K562 (cell line): ENCODE results near the gene RAI1. TPM values are rescaled to one million over a fixed set of nuclear protein-coding genes. Genes with fewer than 3 reads are reported as not detected.

Experiments
- ATAC-seq: fragments of 200-7000 bp; cut with Tn5 transposase; 3 replicates; pipeline ENCODE4 v1.9.1; 2020; ENCODE audit warnings: moderate library complexity
- BruUV-seq: library from RNA; stranded (reverse); fragments of 400-500 nt; replicated peaks from 2 replicates; lab custom pipeline; 2021; lab: Mats Ljungman, UMichigan
- CTCF ChIA-PET: fragments of 300-600 bp; formaldehyde crosslinking; extraction: SDS; loops from one replicate; lab custom pipeline; 2021; ENCODE audit warnings: low intra/inter-chr PET ratio; lab: Yijun Ruan, JAX
- POLR2A ChIA-PET: fragments of 300-600, 350-650 bp; sonication (Branson Sonifier 250); formaldehyde crosslinking; extraction: SDS; loops from one replicate; lab custom pipeline; 2021; ENCODE audit warnings: antibody characterized with exemption, inconsistent platforms; lab: Yijun Ruan, JAX
- DNase-seq, 4 experiments: peaks; one replicate each; pipeline versions ENCODE4 v3.0.0 to v3.0.0-alpha.2; 2011 to 2018; ENCODE audit warnings: low spot score in 3 of 4, mixed read lengths in 3 of 4; ENCODE audit errors: extremely low read depth in 1 of 4
- FAIRE-seq: peaks from 2 replicates; lab custom pipeline; 2011; peaks lifted over from hg19 to GRCh38; lab: Jason Lieb, UNC
- H2AFZ ChIP-seq: 2 replicates; pipeline ENCODE4 v1.6.0; 2011; ENCODE audit warnings: low read depth, low read length, control low read depth, inconsistent platforms
- H3K27ac ChIP-seq: fragments of 200-600 bp; 3 replicates; pipeline ENCODE4 v1.8.0; 2011; ENCODE audit warnings: low read depth, mild to moderate bottlenecking, control low read depth, inconsistent platforms, low read length, moderate library complexity, mixed read lengths; ENCODE audit errors: extremely low read depth
- H3K27me3 ChIP-seq, 2 experiments: fragments of 300-600 bp in 1 of 2; 2 replicates in 1 of 2; 3 replicates in 1 of 2; pipeline versions ENCODE4 v1.6.0 to v1.8.0; 2011; ENCODE audit warnings: inconsistent platforms in 2 of 2, low read length in 2 of 2, mild to moderate bottlenecking in 1 of 2, mixed read lengths in 1 of 2, moderate library complexity in 1 of 2; ENCODE audit not compliant: control insufficient read depth in 2 of 2, insufficient read depth in 2 of 2
- H3K36me3 ChIP-seq: fragments of 300-600 bp; 3 replicates; pipeline ENCODE4 v1.8.0; 2011; ENCODE audit warnings: mild to moderate bottlenecking, low read length, inconsistent platforms; ENCODE audit not compliant: control insufficient read depth, insufficient read depth
- H3K4me1 ChIP-seq, 2 experiments: fragments of 200-600 bp in 1 of 2; replicated peaks in 1 of 2; 2 replicates in 1 of 2; 3 replicates in 1 of 2; pipeline versions ENCODE4 v1.5.1 to v1.8.0; 2011; ENCODE audit warnings: inconsistent platforms in 2 of 2, low read length in 2 of 2, mild to moderate bottlenecking in 1 of 2, mixed read lengths in 1 of 2, moderate library complexity in 1 of 2; ENCODE audit not compliant: control insufficient read depth in 2 of 2, insufficient read depth in 2 of 2
- H3K4me2 ChIP-seq: 2 replicates; pipeline ENCODE4 v1.6.1; 2011; ENCODE audit warnings: low read length, control low read depth, inconsistent platforms, mixed read lengths; ENCODE audit not compliant: insufficient read depth
- H3K4me3 ChIP-seq: fragments of 200-600 bp; sonication (generic), shearing (Covaris generic); 2 replicates; pipeline ENCODE4 v1.5.1; 2016; ENCODE audit warnings: control low read depth, inconsistent platforms
- H3K79me2 ChIP-seq: fragments of 200-600 bp; 3 replicates; pipeline ENCODE4 v1.8.0; 2011; ENCODE audit warnings: low read length, inconsistent platforms; ENCODE audit not compliant: control insufficient read depth, insufficient read depth
- H3K9ac ChIP-seq, 2 experiments: 2 replicates each; pipeline versions ENCODE4 v1.6.0 to v1.6.1; 2011; ENCODE audit warnings: low read depth in 2 of 2, low read length in 2 of 2, control low read depth in 1 of 2, inconsistent platforms in 1 of 2, mild to moderate bottlenecking in 1 of 2, mixed read lengths in 1 of 2; ENCODE audit not compliant: insufficient read depth in 1 of 2
- H3K9me1 ChIP-seq: one replicate; pipeline ENCODE4 v1.6.0; 2011; ENCODE audit warnings: inconsistent platforms, mild to moderate bottlenecking, low read length, moderate library complexity; ENCODE audit not compliant: control insufficient read depth, insufficient read depth
- H3K9me3 ChIP-seq: replicated peaks from 2 replicates; pipeline ENCODE4 v1.5.1; 2011; ENCODE audit warnings: low read depth, low read length, inconsistent platforms; ENCODE audit not compliant: control insufficient read depth, insufficient read depth
- H4K20me1 ChIP-seq: replicated peaks from 2 replicates; pipeline ENCODE4 v1.6.1; 2011; ENCODE audit warnings: low read length, inconsistent platforms, mixed read lengths; ENCODE audit not compliant: control insufficient read depth, insufficient read depth
- ADNP ChIP-seq: fragments of 200-800 bp; sonication (Bioruptor generic); IDR thresholded peaks from 2 replicates; pipeline ENCODE4 v1.6.1; 2016; ENCODE audit warnings: missing genetic modification characterization, missing compliant biosample characterization
- ATF7 ChIP-seq: fragments of 450-650 bp; IDR thresholded peaks from 2 replicates; pipeline ENCODE4 v1.7.1; 2014; ENCODE audit warnings: mild to moderate bottlenecking, moderate library complexity
- C11orf30 ChIP-seq: fragments of 450-650 bp; IDR thresholded peaks from 2 replicates; pipeline ENCODE4 v1.6.1; 2016; ENCODE audit warnings: low read depth, mild to moderate bottlenecking
- EP300 ChIP-seq: IDR thresholded peaks from 2 replicates; pipeline ENCODE4 v1.6.1; 2012; ENCODE audit warnings: low read length, improper control_type of control experiment
- HNRNPL ChIP-seq: fragments of 200-400 bp; formaldehyde crosslinking; IDR thresholded peaks from 2 replicates; pipeline ENCODE4 v1.6.1; 2017; ENCODE audit warnings: low read depth, mild to moderate bottlenecking, low read length
- KLF10 ChIP-seq: fragments of 250-450 bp; sonication (Bioruptor Pico); IDR thresholded peaks from 2 replicates; pipeline ENCODE4 v1.6.1; 2021; ENCODE audit warnings: matching md5 sums
- L3MBTL2 ChIP-seq: fragments of 450-650 bp; IDR thresholded peaks from 2 replicates; pipeline ENCODE4 v1.6.1; 2016; ENCODE audit warnings: mild to moderate bottlenecking, moderate library complexity
- LARP7 ChIP-seq: fragments of 450-650 bp; IDR thresholded peaks from 2 replicates; pipeline ENCODE4 v1.6.1; 2016
- MAX ChIP-seq: sonication (generic); formaldehyde crosslinking; IDR thresholded peaks from 2 replicates; pipeline ENCODE4 v1.9.0; 2022; ENCODE audit warnings: mild to moderate bottlenecking, missing genetic modification reagents
- MLX ChIP-seq, 2 experiments: fragments of 450-650 bp in 1 of 2; sonication (generic) in 1 of 2; formaldehyde crosslinking; conservative IDR thresholded peaks; 2 replicates each; pipeline versions ENCODE4 v1.4.0 to v1.8.1; 2020 to 2022; ENCODE audit warnings: mild to moderate bottlenecking in 1 of 2, missing genetic modification reagents in 1 of 2
- MXD1 ChIP-seq: fragments of 250-450 bp; sonication (Bioruptor Pico); IDR thresholded peaks from 2 replicates; pipeline ENCODE4 v1.8.0; 2021; ENCODE audit warnings: borderline replicate concordance, mild to moderate bottlenecking, moderate library complexity; ENCODE audit not compliant: poor library complexity, severe bottlenecking
- NFIC ChIP-seq: fragments of 450-650 bp; IDR thresholded peaks from 2 replicates; pipeline ENCODE4 v1.6.1; 2017; ENCODE audit warnings: mild to moderate bottlenecking, inconsistent platforms
- PHB2 ChIP-seq: fragments of 450-650 bp; IDR thresholded peaks from 2 replicates; pipeline ENCODE4 v1.6.1; 2017; ENCODE audit warnings: low read depth
- RBFOX2 ChIP-seq: fragments of 200-400 bp; formaldehyde crosslinking; IDR thresholded peaks from 2 replicates; pipeline ENCODE4 v1.6.1; 2017; ENCODE audit warnings: low read depth, mild to moderate bottlenecking, low read length, moderate library complexity
- SAFB2 ChIP-seq: fragments of 200-400 bp; formaldehyde crosslinking; IDR thresholded peaks from 2 replicates; pipeline ENCODE4 v1.6.1; 2018; ENCODE audit warnings: borderline replicate concordance, low read length, low read depth, moderate library complexity; ENCODE audit not compliant: severe bottlenecking
- TEAD4 ChIP-seq, 2 experiments: sonication (generic) in 1 of 2; formaldehyde crosslinking in 1 of 2; IDR thresholded peaks; 2 replicates each; pipeline versions ENCODE4 v1.6.1 to v1.8.0; 2012 to 2022; ENCODE audit warnings: borderline replicate concordance in 1 of 2, inconsistent platforms in 1 of 2, low read length in 1 of 2, mild to moderate bottlenecking in 1 of 2, missing genetic modification reagents in 1 of 2
- ZNF444 ChIP-seq: fragments of 250-450 bp; sonication (Bioruptor Pico); IDR thresholded peaks from 2 replicates; pipeline ENCODE4 v1.4.0; 2020; ENCODE audit warnings: mild to moderate bottlenecking, moderate library complexity
- ZSCAN32 ChIP-seq: fragments of 450-650 bp; formaldehyde crosslinking; IDR thresholded peaks from 2 replicates; pipeline ENCODE4 v1.4.0; 2020; ENCODE audit warnings: mild to moderate bottlenecking, moderate library complexity
- WGBS: fragments of 100-300 bp; shearing (Covaris generic); methylation state at CpG from one replicate; pipeline ENCODE4 v1.1.6; 2016; ENCODE audit warnings: low coverage, mixed read lengths; ENCODE audit not compliant: insufficient coverage; ENCODE audit errors: missing lambda C conversion rate; 5-methylcytosine and 5-hydroxymethylcytosine counted together
- in situ Hi-C: fragments of 300-500 bp; cut with MboI; formaldehyde crosslinking; loops from 4 replicates; pipeline ENCODE4 v1.15.0; 2018; ENCODE audit warnings: inconsistent platforms, mixed read lengths
- intact Hi-C: fragments of 100-400 bp; cut with micrococcal nuclease; formaldehyde crosslinking; loops from 2 replicates; pipeline ENCODE4 v1.14.2; 2022
- polyA plus RNA-seq, 8 experiments: library from polyadenylated mRNA; depleted of rRNA in 4 of 8; stranded (reverse) in 5 of 8; unstranded in 3 of 8; fragments of >200 nt; fragmentation: Nextera tagmentation in 2 of 8; fragmentation: Illumina TruSeq in 1 of 8; extraction: Ambion mirVana in 2 of 8; extraction: Trizol in 1 of 8; gene quantifications; 2 replicates each; pipeline versions ENCODE4 v1.2.1 to v1.2.3, GENCODE V29; 2011 to 2014; ENCODE audit warnings: inconsistent platforms in 1 of 8, missing spikeins in 1 of 8
- total RNA-seq, 7 experiments: library from RNA; depleted of rRNA in 6 of 7; stranded (reverse); fragments of >200 nt in 6 of 7; fragmentation: Illumina TruSeq in 2 of 7; extraction: Trizol in 2 of 7; gene quantifications; 2 replicates each; pipeline versions ENCODE4 v1.2.1 to v1.2.3, GENCODE V29; 2011 to 2021; ENCODE audit warnings: low replicate concordance in 1 of 7
- TF ChIP-seq, protein P1 (sequence below): sonication (generic); formaldehyde crosslinking; IDR thresholded peaks from 2 replicates; pipeline ENCODE4 v1.8.0; 2022; ENCODE audit warnings: missing genetic modification reagents, mild to moderate bottlenecking, moderate library complexity, borderline replicate concordance

Gene RAI1
- total and polyA plus RNA-seq, 9 of the 15 experiments (the other 6 are each of a cell fraction or from before 2014, with no cell fraction given), result 0.68 to 19.9 (median 5.5) TPM

- Histone ChIP-seq H3K9me3 (no peaks in the 10 kb centered on the region), H4K20me1 (peaks cover 49% of the 10 kb centered on the region), H3K27me3 (no peaks in the 10 kb centered on the region), H3K4me3 (peak overlapping the region; percentile 52), H3K9ac (peak overlapping the region; percentile 75 to 92), H3K9me1 (peaks cover 4% of the 10 kb centered on the region), H3K27ac (peak overlapping the region; percentile 86), H2AFZ (no peak overlapping the region), H3K4me1 (peaks cover 81 to 89% of the 10 kb centered on the region in 2 experiments), H3K79me2 (peaks cover 89% of the 10 kb centered on the region), H3K4me2 (peak overlapping the region; percentile 85), H3K36me3 (peaks cover 71% of the 10 kb centered on the region; the same call in 2 of the 3 replicates)
- in situ Hi-C loops, result no loop called here
- CTCF ChIA-PET, result no interaction called here
- FAIRE-seq (peak; percentile 65), ATAC-seq (no peak), DNase-seq (peak in 1 of 4 experiments; percentile 51)
- POLR2A ChIA-PET, result interaction anchor here (0.7 to 1.2 kb wide), 5 partner anchors 9 to 45 kb away, joined by 3 to 5 read pairs (median 3); no protein-coding TSS in a partner anchor
- intact Hi-C loops, result loop anchor here (2.0 to 10.0 kb wide), 2 partner anchors 15 to 137 kb away; partner anchors contain the start of genes RAI1 and SREBF1
- WGBS, result 0% methylated on average over 1 of the region's 1 CpG
- no TSS peak for BruUV-seq
- TF ChIP-seq ATF7 (no peak), L3MBTL2 (no peak), C11orf30 (no peak), MLX (CRISPR knock-in tag; conservative IDR thresholded peaks at IDR 0.05) (no peak), RBFOX2 (peak; percentile 30; the same call in 1 of the 2 replicates), ZNF444 (CRISPR knock-in tag) (no peak), LARP7 (no peak), ADNP (tag) (no peak), KLF10 (no peak), NFIC (peak; percentile 27; the same call in 1 of the 2 replicates), TEAD4 (IDR thresholded peaks at IDR 0.05; ENCODE audit: low read length) (no peak), TEAD4 (CRISPR knock-in tag; IDR thresholded peaks at IDR 0.05; ENCODE audit: borderline replicate concordance) (no peak), SAFB2 (no peak), PHB2 (no peak), ZSCAN32 (CRISPR knock-in tag) (no peak), EP300 (no peak), MXD1 (CRISPR knock-in tag) (no peak), MAX (peak; percentile 10; the same call in 1 of the 2 replicates), HNRNPL (no peak)
- TF ChIP-seq, protein P1, sequence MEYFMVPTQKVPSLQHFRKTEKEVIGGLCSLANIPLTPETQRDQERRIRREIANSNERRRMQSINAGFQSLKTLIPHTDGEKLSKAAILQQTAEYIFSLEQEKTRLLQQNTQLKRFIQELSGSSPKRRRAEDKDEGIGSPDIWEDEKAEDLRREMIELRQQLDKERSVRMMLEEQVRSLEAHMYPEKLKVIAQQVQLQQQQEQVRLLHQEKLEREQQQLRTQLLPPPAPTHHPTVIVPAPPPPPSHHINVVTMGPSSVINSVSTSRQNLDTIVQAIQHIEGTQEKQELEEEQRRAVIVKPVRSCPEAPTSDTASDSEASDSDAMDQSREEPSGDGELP (CRISPR knock-in tag), result peak; percentile 66; the same call in 1 of the 2 replicates
These were observed 140.9 kb downstream of the RAI1 start for GRCh38 chr17:17822189-17822588.
